ENCODE data around the gene ADGRL3.
A peak's percentile ranks its signal among the peaks of the same experiment; 100 is the strongest.
"Not testable (repeated sequence)": the region's sequence is repeated elsewhere in the genome, so short reads cannot be mapped to it uniquely, and the experiment has no call there.

ADGRL3 gene

GRCh38 chr4:61851126-61851525, 651.0 kb downstream of the ADGRL3 start:
- no peak for DNase-seq

GRCh38 chr4:61852105-61852504, 652.0 kb downstream of the ADGRL3 start:
- not testable (repeated sequence) for DNase-seq

GRCh38 chr4:61853041-61853440, 652.9 kb downstream of the ADGRL3 start:
- DNase-seq = no peak

- no peak for DNase-seq
Measured at GRCh38 chr4:61860376-61860775, 660.2 kb downstream of the ADGRL3 start.

GRCh38 chr4:61864286-61864685, 664.2 kb downstream of the ADGRL3 start:
- DNase-seq = no peak

- DNase-seq = no peak
Measured at GRCh38 chr4:61866378-61867030, 666.4 kb downstream of the ADGRL3 start.

GRCh38 chr4:61872983-61873382, 672.9 kb downstream of the ADGRL3 start:
- no peak for DNase-seq

GRCh38 chr4:61877266-61877665, 677.1 kb downstream of the ADGRL3 start:
- no peak for DNase-seq

- peak; percentile 13 to 42 for DNase-seq
Measured at GRCh38 chr4:61877893-61878292, 677.8 kb downstream of the ADGRL3 start.

- DNase-seq = no peak
Measured at GRCh38 chr4:61882381-61882780, 682.3 kb downstream of the ADGRL3 start.

- no peak for DNase-seq
Measured at GRCh38 chr4:61886131-61886530, 686.0 kb downstream of the ADGRL3 start.

- DNase-seq = no peak
Measured at GRCh38 chr4:61889117-61889516, 689.0 kb downstream of the ADGRL3 start.

GRCh38 chr4:61890321-61890720, 690.2 kb downstream of the ADGRL3 start:
- no peak for DNase-seq

GRCh38 chr4:61891953-61892352, 691.8 kb downstream of the ADGRL3 start:
- DNase-seq = no peak

GRCh38 chr4:61896634-61897033, 696.5 kb downstream of the ADGRL3 start:
- DNase-seq = no peak

- no peak for DNase-seq
Measured at GRCh38 chr4:61909031-61909430, 708.9 kb downstream of the ADGRL3 start.

GRCh38 chr4:61911313-61911756, 711.2 kb downstream of the ADGRL3 start:
- no peak for DNase-seq

GRCh38 chr4:61913619-61914018, 713.5 kb downstream of the ADGRL3 start:
- no peak for DNase-seq

GRCh38 chr4:61915501-61915900, 715.4 kb downstream of the ADGRL3 start:
- DNase-seq = no peak

- DNase-seq = no peak
Measured at GRCh38 chr4:61918507-61918906, 718.4 kb downstream of the ADGRL3 start.

- DNase-seq = no peak
Measured at GRCh38 chr4:61918987-61919386, 718.9 kb downstream of the ADGRL3 start.

- DNase-seq = no peak
Measured at GRCh38 chr4:61919561-61919960, 719.4 kb downstream of the ADGRL3 start.

- no peak for DNase-seq
Measured at GRCh38 chr4:61921920-61922319, 721.8 kb downstream of the ADGRL3 start.

GRCh38 chr4:61922766-61923165, 722.6 kb downstream of the ADGRL3 start:
- no peak for DNase-seq

GRCh38 chr4:61923179-61923578, 723.1 kb downstream of the ADGRL3 start:
- DNase-seq = no peak
